WTC11 (cell line): ENCODE results near the gene VEGFA. TPM values are rescaled to one million over a fixed set of nuclear protein-coding genes. Genes with fewer than 3 reads are reported as not detected.

ENCODE experiments used
- ATAC-seq: fragments of 200-7000 bp; cut with Tn5 transposase; 2 replicates; pipeline ENCODE4 v1.10.0; 2021; ENCODE audit warnings: mild to moderate bottlenecking, moderate library complexity
- CTCF ChIA-PET: fragments of 300-600 bp; sonication (Branson Sonifier 250); formaldehyde crosslinking; loops from one replicate; lab custom pipeline; 2021; ENCODE audit warnings: antibody characterized with exemption; lab: Charles Lee
- POLR2A ChIA-PET: fragments of 350-600 bp; sonication (Branson Sonifier 250); formaldehyde crosslinking; loops from one replicate; lab custom pipeline; 2021; ENCODE audit warnings: antibody characterized with exemption; lab: Charles Lee
- DNase-seq: peaks from one replicate; pipeline ENCODE4 v3.0.0; 2021; ENCODE audit warnings: low spot score
- H3K27ac Mint-ChIP-seq: 2 replicates; pipeline ENCODE4 v1.8.0; 2021; ENCODE audit warnings: mixed read lengths
- H3K27me3 Mint-ChIP-seq: 2 replicates; pipeline ENCODE4 v1.8.0; 2021; ENCODE audit warnings: low read depth, mild to moderate bottlenecking, moderate library complexity, mixed read lengths
- H3K36me3 Mint-ChIP-seq: 2 replicates; pipeline ENCODE4 v1.8.0; 2021; ENCODE audit warnings: mixed read lengths
- H3K4me1 Mint-ChIP-seq: 2 replicates; pipeline ENCODE4 v1.8.0; 2022; ENCODE audit warnings: mixed read lengths
- H3K4me3 Mint-ChIP-seq: 2 replicates; pipeline ENCODE4 v1.8.0; 2021; ENCODE audit warnings: mild to moderate bottlenecking, moderate library complexity, mixed read lengths
- H3K9me3 Mint-ChIP-seq: 2 replicates; pipeline ENCODE4 v1.8.0; 2021; ENCODE audit warnings: mixed read lengths
- E2F5 ChIP-seq: sonication (generic); formaldehyde crosslinking; IDR thresholded peaks from 2 replicates; pipeline ENCODE4 v1.8.1; 2022; ENCODE audit warnings: mild to moderate bottlenecking, moderate library complexity, missing genetic modification reagents
- ELF4 ChIP-seq: sonication (generic); formaldehyde crosslinking; IDR thresholded peaks from 2 replicates; pipeline ENCODE4 v1.8.1; 2022; ENCODE audit warnings: low read depth, mild to moderate bottlenecking, moderate library complexity, missing genetic modification reagents
- ERG ChIP-seq: fragments of 250-450 bp; sonication (Bioruptor Pico); IDR thresholded peaks from 2 replicates; pipeline ENCODE4 v1.8.0; 2021; ENCODE audit warnings: mild to moderate bottlenecking
- GRHL2 ChIP-seq: fragments of 250-450 bp; sonication (Bioruptor Pico); IDR thresholded peaks from 2 replicates; pipeline ENCODE4 v1.8.0; 2022; ENCODE audit warnings: mild to moderate bottlenecking, moderate library complexity; ENCODE audit not compliant: insufficient replicate concordance, severe bottlenecking
- HMGA2 ChIP-seq: fragments of 250-450 bp; sonication (Bioruptor Pico); IDR thresholded peaks from 2 replicates; pipeline ENCODE4 v1.4.0; 2021; ENCODE audit warnings: mild to moderate bottlenecking, moderate library complexity
- IRF2 ChIP-seq: sonication (generic); formaldehyde crosslinking; IDR thresholded peaks from 2 replicates; pipeline ENCODE4 v1.8.0; 2022; ENCODE audit warnings: low read depth, missing genetic modification reagents, borderline replicate concordance
- MAX ChIP-seq: sonication (generic); formaldehyde crosslinking; IDR thresholded peaks from 2 replicates; pipeline ENCODE4 v1.8.0; 2022; ENCODE audit warnings: mild to moderate bottlenecking, missing genetic modification reagents
- NR1H2 ChIP-seq: sonication (generic); formaldehyde crosslinking; IDR thresholded peaks from 2 replicates; pipeline ENCODE4 v1.9.0; 2021; ENCODE audit warnings: mild to moderate bottlenecking, moderate library complexity, missing genetic modification reagents
- PRDM15 ChIP-seq: sonication (generic); formaldehyde crosslinking; IDR thresholded peaks from 2 replicates; pipeline ENCODE4 v1.8.0; 2022; ENCODE audit warnings: missing genetic modification reagents
- SOX15 ChIP-seq: fragments of 250-450 bp; sonication (Bioruptor Pico); IDR thresholded peaks from 2 replicates; pipeline ENCODE4 v1.9.0; 2021; ENCODE audit warnings: mild to moderate bottlenecking
- ZNF232 ChIP-seq: sonication (generic); formaldehyde crosslinking; IDR thresholded peaks from 2 replicates; pipeline ENCODE4 v1.8.0; 2022; ENCODE audit warnings: mild to moderate bottlenecking, missing genetic modification reagents
- ZNF671 ChIP-seq: fragments of 250-450 bp; sonication (Bioruptor Pico); IDR thresholded peaks from 2 replicates; pipeline ENCODE4 v1.8.0; 2021; ENCODE audit warnings: mild to moderate bottlenecking
- total RNA-seq: library from RNA; stranded (reverse); gene quantifications from 3 replicates; pipeline ENCODE4 v1.2.3, GENCODE V29; 2021

VEGFA gene
- total RNA-seq, 1 experiment from 2014 or later = 43.8 TPM

- Mint-ChIP-seq H3K36me3 (no peaks in the 10 kb centered on the region), H3K9me3 (peaks cover under 1% of the 10 kb centered on the region; the same call in 1 of the 2 replicates), H3K4me1 (peaks cover 8% of the 10 kb centered on the region), H3K4me3 (no peak overlapping the region), H3K27ac (no peak overlapping the region), H3K27me3 (no peaks in the 10 kb centered on the region; the same call in 1 of the 2 replicates)
- POLR2A ChIA-PET = no interaction called here
- TF ChIP-seq MAX (CRISPR knock-in tag) = no peak
- no peak for TF ChIP-seq ELF4
- no peak for TF ChIP-seq HMGA2
- DNase-seq (no peak), ATAC-seq (no peak)
- CTCF ChIA-PET = interaction anchor here (0.9 to 1.4 kb wide), 5 partner anchors 22 to 127 kb away, joined by 3 to 4 read pairs (median 3); partner anchors contain the start of gene VEGFA
Measured at GRCh38 chr6:43823879-43824702, 54.1 kb downstream of the VEGFA start.

- TF ChIP-seq PRDM15 (CRISPR knock-in tag) = no peak
- no peak for TF ChIP-seq NR1H2 (CRISPR knock-in tag)
- TF ChIP-seq ERG = no peak
- ATAC-seq (no peak), DNase-seq (no peak)
- no peaks in the 10 kb centered on the region for H3K36me3 Mint-ChIP-seq
- POLR2A ChIA-PET = no interaction called here
- peaks cover 3% of the 10 kb centered on the region; the same call in 1 of the 2 replicates for H3K9me3 Mint-ChIP-seq
- no peak overlapping the region for H3K27ac Mint-ChIP-seq
- CTCF ChIA-PET = interaction anchor here (0.9 to 1.4 kb wide), 6 partner anchors 22 to 129 kb away, joined by 3 to 5 read pairs (median 3); partner anchors contain the start of gene VEGFA
- H3K4me3 Mint-ChIP-seq = no peak overlapping the region
- no peaks in the 10 kb centered on the region; the same call in 1 of the 2 replicates for H3K27me3 Mint-ChIP-seq
- peaks cover 8% of the 10 kb centered on the region for H3K4me1 Mint-ChIP-seq
Measured at GRCh38 chr6:43824703-43825064, 54.7 kb downstream of the VEGFA start.

- ChIA-PET POLR2A (no interaction called here), CTCF (interaction anchor here (0.9 to 1.4 kb wide), 8 partner anchors 9 to 237 kb away, joined by 3 to 5 read pairs (median 3); partner anchors contain the start of gene VEGFA)
- Mint-ChIP-seq H3K9me3 (peaks cover 3% of the 10 kb centered on the region; the same call in 1 of the 2 replicates), H3K4me1 (peaks cover 8% of the 10 kb centered on the region), H3K4me3 (no peak overlapping the region), H3K27me3 (no peaks in the 10 kb centered on the region; the same call in 1 of the 2 replicates), H3K27ac (no peak overlapping the region), H3K36me3 (no peaks in the 10 kb centered on the region)
- ATAC-seq (peak; percentile 13; the same call in 1 of the 2 replicates), DNase-seq (no peak)
- no peak for TF ChIP-seq ZNF671 (CRISPR knock-in tag)
Measured at GRCh38 chr6:43825187-43826115, 55.4 kb downstream of the VEGFA start.

GRCh38 chr6:43826730-43827129, 56.7 kb downstream of the VEGFA start:
- Mint-ChIP-seq H3K27ac (no peak overlapping the region), H3K27me3 (no peaks in the 10 kb centered on the region), H3K36me3 (no peaks in the 10 kb centered on the region), H3K4me1 (peaks cover 8% of the 10 kb centered on the region), H3K9me3 (peaks cover 3% of the 10 kb centered on the region; the same call in 1 of the 2 replicates), H3K4me3 (no peak overlapping the region)
- DNase-seq = no peak
- POLR2A ChIA-PET = no interaction called here
- TF ChIP-seq ZNF232 (CRISPR knock-in tag) = no peak
- no peak for TF ChIP-seq GRHL2 (CRISPR knock-in tag)
- TF ChIP-seq IRF2 (CRISPR knock-in tag) = no peak
- no peak for TF ChIP-seq SOX15 (CRISPR knock-in tag)
- no peak for TF ChIP-seq E2F5
- ATAC-seq = no peak
- CTCF ChIA-PET = no interaction called here
